ENCODE measurements around the gene KCNIP1. TPM values are rescaled to one million over a fixed set of nuclear protein-coding genes. Genes with fewer than 3 reads are reported as not detected.

Gene KCNIP1
- total RNA-seq, 4 donors from 2014 or later = 4.8 to 9.2 (median 7.3) TPM; not detected in 1

- WGBS, 2 donors = 65 to 71% methylated on average over 8 of the region's 8 CpGs
- DNase-seq (ENCODE audit: low spot score in 2 of 2) = no peak
- Histone ChIP-seq H3K27ac (no peak overlapping the region), H3K9me3 (peaks cover 0 to 5% (median 0%) of the 10 kb centered on the region in 4 donors), H3K4me1 (no peaks in the 10 kb centered on the region), H3K27me3 (no peaks in the 10 kb centered on the region), H3K36me3 (no peaks in the 10 kb centered on the region), H3K4me3 (no peak overlapping the region)
- TF ChIP-seq, protein P1, sequence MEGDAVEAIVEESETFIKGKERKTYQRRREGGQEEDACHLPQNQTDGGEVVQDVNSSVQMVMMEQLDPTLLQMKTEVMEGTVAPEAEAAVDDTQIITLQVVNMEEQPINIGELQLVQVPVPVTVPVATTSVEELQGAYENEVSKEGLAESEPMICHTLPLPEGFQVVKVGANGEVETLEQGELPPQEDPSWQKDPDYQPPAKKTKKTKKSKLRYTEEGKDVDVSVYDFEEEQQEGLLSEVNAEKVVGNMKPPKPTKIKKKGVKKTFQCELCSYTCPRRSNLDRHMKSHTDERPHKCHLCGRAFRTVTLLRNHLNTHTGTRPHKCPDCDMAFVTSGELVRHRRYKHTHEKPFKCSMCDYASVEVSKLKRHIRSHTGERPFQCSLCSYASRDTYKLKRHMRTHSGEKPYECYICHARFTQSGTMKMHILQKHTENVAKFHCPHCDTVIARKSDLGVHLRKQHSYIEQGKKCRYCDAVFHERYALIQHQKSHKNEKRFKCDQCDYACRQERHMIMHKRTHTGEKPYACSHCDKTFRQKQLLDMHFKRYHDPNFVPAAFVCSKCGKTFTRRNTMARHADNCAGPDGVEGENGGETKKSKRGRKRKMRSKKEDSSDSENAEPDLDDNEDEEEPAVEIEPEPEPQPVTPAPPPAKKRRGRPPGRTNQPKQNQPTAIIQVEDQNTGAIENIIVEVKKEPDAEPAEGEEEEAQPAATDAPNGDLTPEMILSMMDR (IDR thresholded peaks at IDR 0.05) = no peak
- TF ChIP-seq POLR2A (IDR thresholded peaks at IDR 0.05) (no peak), EP300 (IDR thresholded peaks at IDR 0.05) (no peak)
Observed at GRCh38 chr5:170471551-170472178, 32.2 kb upstream of the KCNIP1 start.

- H3K27ac ChIP-seq = no peak overlapping the region
- TF ChIP-seq EP300 (IDR thresholded peaks at IDR 0.05) (no peak), POLR2A (IDR thresholded peaks at IDR 0.05) (no peak)
- TF ChIP-seq, protein P1 (IDR thresholded peaks at IDR 0.05) = no peak
- H3K4me3 ChIP-seq = no peak overlapping the region
- peaks cover 0 to 5% (median 0%) of the 10 kb centered on the region in 4 donors for H3K9me3 ChIP-seq
- WGBS, 2 donors = 60 to 66% methylated on average over 5 of the region's 5 CpGs
- no peaks in the 10 kb centered on the region for H3K27me3 ChIP-seq
- DNase-seq (ENCODE audit: low spot score in 2 of 2) = no peak
- no peaks in the 10 kb centered on the region for H3K36me3 ChIP-seq
- H3K4me1 ChIP-seq = no peaks in the 10 kb centered on the region
Observed at GRCh38 chr5:170473642-170474041, 30.2 kb upstream of the KCNIP1 start.

- no peak for TF ChIP-seq POLR2A (IDR thresholded peaks at IDR 0.05)
- no peak for TF ChIP-seq EP300 (IDR thresholded peaks at IDR 0.05)
- TF ChIP-seq, protein P1 (IDR thresholded peaks at IDR 0.05) = no peak
- Histone ChIP-seq H3K27ac (no peak overlapping the region), H3K4me1 (no peaks in the 10 kb centered on the region), H3K9me3 (peaks cover 0 to 5% (median 0%) of the 10 kb centered on the region in 4 donors), H3K27me3 (no peaks in the 10 kb centered on the region), H3K36me3 (no peaks in the 10 kb centered on the region), H3K4me3 (no peak overlapping the region)
- no peak for DNase-seq (ENCODE audit: low spot score in 2 of 2)
- WGBS, 2 donors = 93 to 95% methylated on average over 12 of the region's 12 CpGs
Observed at GRCh38 chr5:170474489-170475274, 29.1 kb upstream of the KCNIP1 start.

- no peak overlapping the region for H3K4me3 ChIP-seq
- no peaks in the 10 kb centered on the region for H3K36me3 ChIP-seq
- peaks cover 0 to 5% (median 0%) of the 10 kb centered on the region in 4 donors for H3K9me3 ChIP-seq
- no peak for DNase-seq (ENCODE audit: low spot score in 2 of 2)
- no peak overlapping the region for H3K27ac ChIP-seq
- TF ChIP-seq POLR2A (IDR thresholded peaks at IDR 0.05) (no peak), EP300 (IDR thresholded peaks at IDR 0.05) (no peak)
- TF ChIP-seq, protein P1 (IDR thresholded peaks at IDR 0.05) = no peak
- H3K27me3 ChIP-seq = no peaks in the 10 kb centered on the region
- H3K4me1 ChIP-seq = no peaks in the 10 kb centered on the region
- 66 to 72% methylated on average over 6 of the region's 6 CpGs for WGBS, 2 donors
Observed at GRCh38 chr5:170475294-170476000, 28.4 kb upstream of the KCNIP1 start.

Measured in tibial nerve (tissue), 4 donors.